ENCODE results near the gene UBE2D2. TPM values are rescaled to one million over a fixed set of nuclear protein-coding genes. Genes with fewer than 3 reads are reported as not detected.
A peak's percentile ranks its signal among the peaks of the same experiment; 100 is the strongest.

UBE2D2 gene
- total RNA-seq, 1 donor from 2014 or later, result 104 TPM

GRCh38 chr5:139641116-139642080 is 80.3 kb downstream of the UBE2D2 start:
- peak; percentile 53 for DNase-seq (ENCODE audit: low spot score)
- intact Hi-C loops (cut with DNase I), result no loop called here
- no peak for ATAC-seq

GRCh38 chr5:139642213-139642612 is 81.1 kb downstream of the UBE2D2 start:
- ATAC-seq (no peak), DNase-seq (ENCODE audit: low spot score) (peak; percentile 51)
- intact Hi-C loops (cut with DNase I), result no loop called here

- intact Hi-C loops (cut with DNase I), result no loop called here
- ATAC-seq (no peak), DNase-seq (ENCODE audit: low spot score) (peak; percentile 56)
These were observed 82.0 kb downstream of the UBE2D2 start for GRCh38 chr5:139642891-139643871.

GRCh38 chr5:139644001-139644456 is 82.9 kb downstream of the UBE2D2 start:
- ATAC-seq (no peak), DNase-seq (ENCODE audit: low spot score) (peak; percentile 50)
- intact Hi-C loops (cut with DNase I), result no loop called here

GRCh38 chr5:139644646-139645429 is 83.7 kb downstream of the UBE2D2 start:
- DNase-seq (ENCODE audit: low spot score) (peak; percentile 43), ATAC-seq (no peak)
- intact Hi-C loops (cut with DNase I), result no loop called here

GRCh38 chr5:139645430-139645871 is 84.3 kb downstream of the UBE2D2 start:
- DNase-seq (ENCODE audit: low spot score) (peak; percentile 41), ATAC-seq (no peak)

GRCh38 chr5:139646111-139646510 is 85.0 kb downstream of the UBE2D2 start:
- ATAC-seq (no peak), DNase-seq (ENCODE audit: low spot score) (peak; percentile 53)
- intact Hi-C loops (cut with DNase I), result no loop called here

More at GRCh38 chr5:139645430-139645871, 84.3 kb downstream of the UBE2D2 start:
- intact Hi-C loops (cut with DNase I), result no loop called here

GRCh38 chr5:139646912-139647505 is 85.9 kb downstream of the UBE2D2 start:
- peak; percentile 67 for DNase-seq (ENCODE audit: low spot score)
- intact Hi-C loops (cut with DNase I), result no loop called here
- no peak for ATAC-seq

- DNase-seq (ENCODE audit: low spot score) (peak; percentile 55), ATAC-seq (no peak)
- intact Hi-C loops (cut with DNase I), result no loop called here
These were observed 86.5 kb downstream of the UBE2D2 start for GRCh38 chr5:139647506-139648204.

- DNase-seq (ENCODE audit: low spot score), result peak; percentile 91
- ATAC-seq, result peak; percentile 47
- intact Hi-C loops (cut with DNase I), result no loop called here
These were observed 87.3 kb downstream of the UBE2D2 start, which contains the start of gene CXXC5 for GRCh38 chr5:139648205-139649081. CXXC5 (plus strand) TSS chr5:139648349; CDS start chr5:139680524, 32,175 bp downstream.

- ATAC-seq, result peak; percentile 3
- intact Hi-C loops (cut with DNase I), result no loop called here
- peak; percentile 76 for DNase-seq (ENCODE audit: low spot score)
These were observed 88.2 kb downstream of the UBE2D2 start for GRCh38 chr5:139649082-139649991.

GRCh38 chr5:139650031-139650688 is 89.0 kb downstream of the UBE2D2 start:
- peak; percentile 73 for DNase-seq (ENCODE audit: low spot score)
- intact Hi-C loops (cut with DNase I), result no loop called here
- no peak for ATAC-seq

GRCh38 chr5:139650689-139651042 is 89.5 kb downstream of the UBE2D2 start:
- intact Hi-C loops (cut with DNase I), result no loop called here
- DNase-seq (ENCODE audit: low spot score) (peak; percentile 65), ATAC-seq (peak; percentile 3)

- intact Hi-C loops (cut with DNase I), result no loop called here
- DNase-seq (ENCODE audit: low spot score) (peak; percentile 79), ATAC-seq (peak; percentile 62)
These were observed 90.1 kb downstream of the UBE2D2 start for GRCh38 chr5:139651043-139651834.

All from sciatic nerve (tissue), 2 donors.